Medulla oblongata (tissue), 1 donor: Measurements from ENCODE around the gene ADPRS.

Experiments used
- DNase-seq: peaks from one replicate; pipeline ENCODE4 v3.0.0-alpha.2; 2015; ENCODE audit errors: extremely low spot score

Gene ADPRS

DNA sequence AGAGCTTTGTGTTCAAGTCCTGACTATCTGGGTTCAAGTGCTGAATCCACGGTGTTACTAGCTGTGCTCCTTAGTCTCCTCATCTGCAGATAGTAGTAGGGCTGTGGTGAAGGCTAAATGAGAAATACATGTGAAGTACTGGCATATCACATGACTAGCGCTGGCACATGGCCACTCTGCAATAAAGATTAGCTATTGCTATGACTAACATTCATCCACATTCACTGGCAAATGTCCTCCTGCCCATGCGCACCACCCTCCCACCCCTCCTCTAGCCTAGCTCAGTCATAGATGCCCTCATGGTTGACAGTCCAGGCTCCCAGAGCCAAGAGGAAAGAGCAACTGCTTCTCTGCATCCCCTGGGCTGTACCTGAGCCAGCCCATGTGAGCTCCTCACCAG, 44.8 kb downstream of the ADPRS start:
- DNase-seq = no peak

DNA sequence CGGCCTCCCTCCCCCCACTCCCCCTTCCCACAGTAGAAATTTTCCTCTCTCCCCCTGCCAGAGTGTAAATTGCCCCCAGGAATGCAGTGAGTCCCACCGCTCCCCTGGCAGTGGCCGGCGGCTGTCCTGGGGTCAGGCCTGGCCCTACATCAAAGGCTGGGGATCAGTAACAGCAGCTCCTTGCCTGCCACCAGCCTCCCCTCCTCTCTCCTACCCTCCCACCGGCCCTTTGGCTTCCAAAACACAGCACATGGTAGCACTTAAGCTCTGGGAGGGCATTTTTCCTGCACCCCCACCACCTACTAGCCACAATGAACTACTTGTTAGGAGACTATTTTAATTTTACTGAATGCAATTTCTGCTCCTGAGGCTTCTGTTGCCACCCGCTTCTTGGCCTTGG, 45.3 kb downstream of the ADPRS start:
- DNase-seq = no peak

DNA sequence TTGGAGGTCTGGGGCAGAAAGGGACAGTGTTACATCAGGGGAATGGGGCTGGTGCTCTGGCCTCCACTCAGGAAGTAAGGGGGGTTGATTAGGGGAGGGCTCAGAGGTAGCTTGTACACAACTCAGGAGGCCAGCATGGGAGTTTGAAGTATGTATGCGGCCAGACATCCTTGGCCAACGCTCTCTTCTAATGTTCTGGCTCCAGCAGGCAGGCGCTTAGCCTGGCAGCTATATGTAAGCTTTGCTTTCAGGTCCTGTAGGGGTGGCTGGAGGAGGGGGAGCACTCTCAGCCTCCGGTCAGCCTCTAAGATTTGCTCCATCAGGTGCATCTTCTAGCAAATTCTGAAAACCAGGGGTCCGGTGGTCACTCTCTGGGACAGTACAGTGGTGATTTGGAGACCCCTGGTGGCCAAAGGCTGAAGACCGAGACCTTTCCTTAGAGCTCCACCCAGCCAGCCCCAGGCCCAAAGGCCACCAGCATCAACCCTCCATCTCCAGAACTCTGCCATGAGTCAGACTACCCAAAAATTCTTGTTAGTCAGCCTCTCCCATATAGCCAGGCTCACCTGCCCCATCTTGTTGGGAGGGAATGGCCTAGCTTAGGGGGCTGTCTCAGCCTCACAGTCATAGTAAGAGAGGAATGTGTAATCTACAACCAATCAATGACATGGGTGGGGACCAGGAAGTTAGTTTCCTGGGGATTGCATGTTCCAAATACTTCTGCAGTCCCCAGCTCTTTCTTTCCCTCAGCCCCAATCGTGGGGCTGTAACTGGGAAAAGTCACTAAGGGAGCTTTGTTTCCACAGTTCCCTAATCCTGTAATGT, 46.0 kb downstream of the ADPRS start:
- DNase-seq = peak; percentile 83

DNA sequence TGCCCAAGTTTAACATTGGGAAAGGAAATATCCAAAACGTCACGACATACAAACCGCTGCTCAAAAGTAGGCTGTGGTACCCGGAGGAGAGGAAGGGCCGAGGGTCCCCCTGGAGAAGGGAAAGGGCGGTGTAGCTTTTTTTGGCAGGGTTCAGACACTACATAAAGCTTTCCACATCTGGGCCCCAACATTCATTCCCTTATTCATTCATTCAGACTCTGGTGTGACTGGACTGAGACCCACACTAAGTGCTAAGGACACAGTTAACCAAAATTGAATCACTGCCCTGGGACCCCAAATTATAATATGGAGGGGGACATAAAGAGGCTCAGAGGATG, 46.6 kb downstream of the ADPRS start:
- no peak for DNase-seq

DNA sequence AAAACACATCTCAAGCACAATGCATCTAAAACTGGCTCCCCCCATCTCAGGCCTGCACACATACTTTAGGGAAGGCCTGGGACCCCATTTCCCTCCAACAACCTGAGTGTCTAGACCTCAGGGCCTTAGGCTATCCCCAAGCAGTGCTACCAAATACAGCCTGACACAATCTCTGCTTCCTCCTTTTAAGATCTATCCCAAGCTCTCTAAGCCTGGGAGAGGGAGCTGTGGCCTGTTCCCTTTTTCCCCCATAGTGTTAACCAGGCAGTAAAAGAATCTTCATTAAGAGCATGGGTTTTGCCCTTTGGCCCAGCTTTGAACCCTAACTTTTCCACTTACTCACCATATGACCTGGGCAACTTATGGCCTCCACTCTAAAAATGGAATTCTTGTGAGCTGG, 47.1 kb downstream of the ADPRS start:
- DNase-seq = no peak

DNA sequence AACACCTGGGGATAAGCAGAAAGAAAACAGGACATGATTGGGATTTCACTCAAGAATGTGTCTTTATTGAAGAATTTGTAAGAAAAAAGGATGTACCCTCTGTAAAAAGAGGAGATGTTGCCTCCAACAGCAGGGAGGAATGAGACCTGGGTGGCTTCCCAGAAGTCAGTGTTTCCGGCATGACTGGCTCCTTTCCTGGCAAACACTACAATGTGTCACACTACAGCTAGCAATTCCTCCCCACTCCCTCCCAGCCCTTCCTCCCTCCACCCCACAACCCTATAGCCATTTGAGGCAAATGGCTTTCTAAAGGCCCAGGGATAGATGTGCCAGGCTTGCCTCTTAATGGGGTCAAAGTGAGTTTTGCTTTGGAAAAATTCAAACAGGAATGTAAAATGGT, 47.8 kb downstream of the ADPRS start:
- peak; percentile 67 for DNase-seq

DNA sequence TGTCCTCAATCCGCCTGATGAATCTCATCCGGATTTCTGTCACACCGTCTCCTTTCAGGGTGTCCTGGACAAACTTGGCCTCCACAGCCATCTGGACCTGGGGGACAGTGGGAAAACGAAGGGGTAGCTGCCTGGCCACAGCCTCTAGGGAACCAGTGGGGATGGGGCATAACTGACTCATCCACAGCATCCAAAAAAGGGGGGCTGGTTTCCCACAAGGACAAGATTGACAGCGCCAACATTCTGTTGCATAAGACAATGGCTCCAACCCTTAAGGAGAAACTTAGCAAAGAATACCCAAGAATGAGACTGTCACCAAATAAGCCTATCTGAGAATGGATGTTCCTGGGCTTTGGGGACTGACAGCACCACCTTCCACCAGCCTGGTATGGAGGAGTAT, 48.5 kb downstream of the ADPRS start:
- DNase-seq = no peak

DNA sequence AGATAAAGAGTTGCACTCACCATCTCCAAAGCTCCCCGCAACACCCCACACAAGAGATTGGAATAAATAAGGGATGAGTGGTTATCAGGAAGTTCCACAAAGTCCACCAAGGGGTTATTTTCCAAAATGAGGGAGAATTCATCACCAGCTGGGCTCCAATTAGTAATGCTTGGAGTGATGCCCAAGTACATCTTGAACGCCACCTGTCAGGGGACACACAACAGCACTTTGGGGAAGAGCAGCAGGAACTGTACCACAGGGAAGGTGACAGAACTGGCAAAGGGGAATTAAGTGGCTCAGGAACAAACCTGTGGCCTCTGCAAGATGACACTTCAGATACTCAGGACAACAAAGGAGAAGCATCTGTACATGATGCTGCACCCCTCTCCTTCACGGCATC, 49.1 kb downstream of the ADPRS start:
- no peak for DNase-seq

DNA sequence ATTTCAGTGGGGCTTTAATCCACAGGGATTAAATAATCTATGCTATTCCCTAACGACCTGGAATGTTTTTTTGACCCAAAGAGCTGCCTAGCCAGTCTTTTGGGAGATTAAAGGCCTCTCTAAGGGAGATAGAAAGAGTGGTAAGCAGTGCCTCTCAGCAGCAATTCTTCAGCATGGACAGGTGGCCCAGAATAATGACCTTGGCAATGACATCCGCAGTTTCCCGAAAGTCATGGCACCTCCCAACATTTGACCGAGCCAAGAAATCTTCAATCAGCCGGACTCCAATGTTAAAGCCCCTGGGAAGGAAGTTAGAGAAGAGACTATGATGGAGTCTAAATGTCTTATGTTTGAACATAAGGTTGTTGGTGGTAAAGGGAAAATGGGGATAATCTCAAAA, 50.8 kb downstream of the ADPRS start:
- no peak for DNase-seq

DNA sequence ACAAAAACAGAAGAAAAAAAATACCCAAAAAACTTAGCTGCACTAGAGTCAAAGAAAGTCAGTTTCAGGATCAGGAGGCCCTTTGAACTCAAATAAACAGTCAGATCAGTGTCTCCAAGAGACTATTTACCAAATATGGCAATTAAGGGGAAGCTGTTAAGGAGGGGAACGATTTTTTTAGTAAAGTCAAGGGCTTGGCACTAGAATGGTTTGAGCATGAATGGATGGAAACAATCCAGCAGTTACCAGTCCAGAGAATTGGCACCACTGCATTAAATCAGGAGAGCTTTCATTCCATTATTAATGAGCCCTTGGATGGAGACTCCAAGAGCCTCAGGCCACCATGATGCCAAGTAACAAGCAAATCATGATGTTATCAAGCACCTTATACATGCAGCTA, 53.4 kb downstream of the ADPRS start:
- peak; percentile 71 for DNase-seq

DNA sequence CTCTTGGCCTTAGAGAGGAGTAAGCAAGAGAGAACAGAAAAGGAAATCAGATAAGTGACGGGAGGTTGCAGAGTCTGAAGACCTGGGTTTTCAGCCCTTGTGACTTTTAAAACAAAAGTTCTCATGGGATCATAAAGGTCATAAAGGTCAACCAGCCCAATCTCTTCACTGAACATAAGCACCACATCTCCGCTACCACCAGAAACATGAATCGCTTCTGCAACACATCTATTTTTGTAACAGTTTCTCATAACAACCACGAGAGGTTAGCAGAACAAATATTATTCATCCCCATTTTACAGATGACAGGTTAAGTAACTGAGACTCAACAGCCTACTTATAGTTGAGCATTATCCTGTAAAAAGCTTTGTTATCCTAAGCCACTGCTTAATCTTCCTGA, 54.7 kb downstream of the ADPRS start:
- DNase-seq = no peak
